ENCODE measurements around the gene ABCA9. TPM values are rescaled to one million over a fixed set of nuclear protein-coding genes. Genes with fewer than 3 reads are reported as not detected.
"Not testable (repeated sequence)": the region's sequence is repeated elsewhere in the genome, so short reads cannot be mapped to it uniquely, and the experiment has no call there.

The ABCA9 gene
- polyA plus RNA-seq, 3 donors = 1.6 to 2.4 (median 1.9) TPM

- DNase-seq (ENCODE audit: low read depth in 3 of 3, low spot score in 2 of 3) = no peak
These were observed 17.5 kb downstream of the ABCA9 start for GRCh38 chr17:69043098-69043734.

- DNase-seq (ENCODE audit: low read depth in 3 of 3, low spot score in 2 of 3) = no peak
These were observed 18.4 kb downstream of the ABCA9 start for GRCh38 chr17:69042308-69042707.

DNA sequence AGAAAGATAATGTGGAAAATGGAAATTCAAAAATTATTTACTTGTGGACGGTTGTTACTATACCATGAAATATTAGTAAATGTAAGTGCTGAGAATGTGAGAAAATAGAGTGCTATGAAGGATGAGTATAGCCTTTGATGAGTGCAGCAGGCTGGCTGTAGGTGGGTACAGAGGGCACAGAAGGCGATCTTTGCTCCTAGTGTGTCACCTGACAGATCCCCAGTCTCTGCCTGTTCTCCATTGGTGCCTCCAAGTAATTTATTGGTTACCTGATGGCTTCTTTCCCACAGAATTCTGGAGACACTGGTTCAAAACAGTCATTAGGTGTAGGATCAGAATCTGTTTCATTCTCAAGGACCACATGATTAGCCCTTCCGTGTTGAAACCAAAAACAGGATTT lies 28.9 kb downstream of the ABCA9 start:
- DNase-seq (ENCODE audit: low read depth in 3 of 3, low spot score in 2 of 3) = no peak

GRCh38 chr17:69030169-69030568 lies 30.6 kb downstream of the ABCA9 start:
- no peak for DNase-seq (ENCODE audit: low read depth in 3 of 3, low spot score in 2 of 3)

DNA sequence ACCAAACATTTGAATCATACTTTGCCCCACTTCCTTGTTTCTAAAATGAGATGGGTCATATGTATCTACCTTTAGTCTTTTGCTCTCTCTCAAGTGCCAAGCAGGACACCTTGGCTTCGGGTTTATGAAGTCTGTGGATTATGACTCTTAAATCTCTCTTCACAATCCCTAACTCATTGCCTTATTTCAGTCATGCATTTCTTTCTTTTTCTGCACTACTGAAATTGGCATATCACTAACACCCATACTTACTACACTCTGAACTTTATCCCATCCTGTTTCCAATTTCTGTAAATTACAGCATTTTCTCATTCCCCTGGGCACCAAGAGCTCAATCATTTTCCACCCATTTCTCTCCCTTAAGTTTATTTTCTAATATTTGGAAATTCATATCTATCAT lies 42.0 kb downstream of the ABCA9 start:
- DNase-seq (ENCODE audit: low read depth in 3 of 3, low spot score in 2 of 3) = no peak

DNA sequence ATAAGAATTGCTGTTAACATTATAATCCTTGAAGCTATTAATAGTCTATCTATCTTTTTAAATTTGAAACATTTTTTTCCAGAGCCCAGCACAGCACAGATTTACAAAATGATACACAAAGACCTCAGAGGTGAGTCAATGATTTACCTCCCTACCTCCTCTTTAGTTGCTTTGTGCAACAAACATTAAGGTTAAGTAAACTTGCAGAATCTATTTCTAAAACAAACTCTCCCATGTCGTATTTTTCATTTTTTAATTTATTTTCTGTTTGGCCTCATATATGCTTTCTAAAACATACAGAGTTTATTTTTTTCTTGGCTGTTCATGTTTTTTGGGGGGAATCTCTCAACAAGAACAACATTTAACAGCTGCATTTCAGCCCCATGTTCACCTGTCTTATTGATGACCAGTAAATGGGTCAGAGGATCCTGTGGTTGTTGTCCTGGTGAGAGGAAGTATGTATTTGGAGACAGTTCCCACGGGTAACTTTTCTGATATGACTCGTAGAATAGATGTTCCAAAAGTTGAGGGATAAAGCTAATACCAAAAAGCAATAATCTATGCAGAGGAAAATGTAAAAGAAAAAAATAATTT lies 42.6 kb downstream of the ABCA9 start:
- no peak for DNase-seq (ENCODE audit: low read depth in 3 of 3, low spot score in 2 of 3)

DNA sequence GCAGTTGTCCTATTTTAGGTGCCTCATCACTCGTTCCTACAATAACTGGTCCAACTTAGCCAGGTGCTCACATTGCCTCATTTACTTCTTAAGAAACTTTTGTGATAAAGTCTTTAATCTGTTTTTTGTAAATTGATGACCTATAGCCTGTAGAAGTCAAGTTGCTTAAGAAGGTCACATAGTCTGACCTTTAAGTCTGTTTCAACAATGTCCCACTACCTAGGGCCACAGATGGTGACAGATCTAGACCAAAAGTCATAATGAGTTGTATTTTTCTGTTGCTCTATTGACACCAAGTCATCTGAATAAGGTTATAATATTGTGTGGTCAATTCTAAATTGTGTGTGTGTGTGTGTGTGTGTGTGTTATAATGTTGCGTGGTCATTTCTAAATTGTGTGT lies 45.1 kb downstream of the ABCA9 start:
- DNase-seq (ENCODE audit: low read depth in 3 of 3, low spot score in 2 of 3) = no peak

DNA sequence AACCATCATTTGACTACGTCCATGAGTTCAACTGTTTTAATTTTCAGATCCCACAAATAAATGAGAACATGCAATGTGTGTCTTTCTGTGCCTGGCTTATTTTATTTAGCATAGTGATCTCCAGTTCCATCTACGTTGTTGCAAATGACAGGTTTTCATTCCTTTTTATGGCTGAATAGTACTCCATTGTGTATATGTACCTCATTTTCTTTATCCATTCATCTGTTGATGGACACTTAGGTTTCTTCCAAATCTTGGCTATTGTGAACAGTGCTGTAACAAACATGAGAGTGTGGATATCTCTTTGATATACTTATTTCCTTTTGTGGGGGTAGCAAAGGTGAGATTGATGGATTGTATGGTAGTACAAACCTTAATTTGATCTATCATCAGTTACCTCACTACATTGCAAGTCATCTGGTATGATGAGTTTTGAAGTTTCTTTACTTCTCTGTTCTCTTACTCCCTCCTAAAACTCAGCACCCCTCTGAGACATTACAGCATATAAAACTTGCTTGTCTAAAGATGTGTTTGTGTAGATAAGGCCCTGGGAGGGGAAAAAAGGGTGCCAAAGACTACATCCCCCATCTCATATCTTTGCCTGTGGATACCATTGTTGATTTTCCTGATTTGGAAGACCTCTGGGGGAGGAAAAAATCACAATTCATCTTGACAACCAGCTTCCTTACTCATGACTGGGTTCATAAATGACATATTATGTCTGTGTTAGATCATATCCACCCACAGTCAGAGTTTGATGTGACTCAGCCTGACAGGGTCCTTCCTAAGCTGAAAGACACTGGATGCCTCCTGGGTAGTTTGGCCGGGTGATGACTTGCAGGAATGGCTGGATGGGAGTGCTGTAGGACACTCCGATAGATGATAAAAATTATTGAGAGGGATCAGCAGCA lies 47.6 kb downstream of the ABCA9 start:
- DNase-seq (ENCODE audit: low read depth in 3 of 3, low spot score in 2 of 3) = no peak

DNA sequence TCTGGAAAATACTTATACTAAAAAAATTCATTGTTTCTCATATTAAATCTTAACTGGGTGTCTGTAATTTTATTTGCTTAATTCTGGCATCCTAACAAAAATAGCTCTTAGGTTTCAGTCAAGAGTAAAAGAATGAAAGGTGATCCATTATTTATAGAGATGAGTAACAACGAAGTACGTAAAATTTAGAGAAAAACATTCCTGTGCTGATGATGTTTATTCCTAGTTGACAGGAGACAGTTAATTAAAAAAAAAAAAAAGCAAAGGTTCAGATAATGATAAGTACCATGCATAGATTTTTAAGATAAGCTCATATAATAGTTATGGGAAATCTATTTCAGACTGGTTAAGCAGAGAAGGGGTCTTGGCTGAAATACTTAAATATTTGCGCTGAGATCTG lies 50.8 kb downstream of the ABCA9 start:
- DNase-seq (ENCODE audit: low read depth in 3 of 3, low spot score in 2 of 3) = no peak

GRCh38 chr17:69004759-69005158 lies 56.0 kb downstream of the ABCA9 start:
- not testable (repeated sequence) for DNase-seq (ENCODE audit: low read depth in 3 of 3, low spot score in 2 of 3)

DNA sequence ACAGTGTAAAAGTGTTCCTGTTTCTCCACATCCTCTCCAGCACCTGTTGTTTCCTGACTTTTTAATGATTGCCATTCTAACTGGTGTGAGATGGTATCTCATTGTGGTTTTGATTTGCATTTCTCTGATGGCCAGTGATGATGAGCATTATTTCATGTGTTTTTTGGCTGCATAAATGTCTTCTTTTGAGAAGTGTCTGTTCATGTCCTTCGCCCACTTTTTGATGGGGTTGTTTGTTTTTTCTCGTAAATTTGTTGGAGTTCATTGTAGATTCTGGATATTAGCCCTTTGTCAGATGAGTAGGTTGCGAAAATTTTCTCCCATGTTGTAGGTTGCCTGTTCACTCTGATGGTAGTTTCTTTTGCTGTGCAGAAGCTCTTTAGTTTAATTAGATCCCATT lies 61.0 kb downstream of the ABCA9 start:
- DNase-seq (ENCODE audit: low read depth in 3 of 3, low spot score in 2 of 3) = not testable (repeated sequence)

DNA sequence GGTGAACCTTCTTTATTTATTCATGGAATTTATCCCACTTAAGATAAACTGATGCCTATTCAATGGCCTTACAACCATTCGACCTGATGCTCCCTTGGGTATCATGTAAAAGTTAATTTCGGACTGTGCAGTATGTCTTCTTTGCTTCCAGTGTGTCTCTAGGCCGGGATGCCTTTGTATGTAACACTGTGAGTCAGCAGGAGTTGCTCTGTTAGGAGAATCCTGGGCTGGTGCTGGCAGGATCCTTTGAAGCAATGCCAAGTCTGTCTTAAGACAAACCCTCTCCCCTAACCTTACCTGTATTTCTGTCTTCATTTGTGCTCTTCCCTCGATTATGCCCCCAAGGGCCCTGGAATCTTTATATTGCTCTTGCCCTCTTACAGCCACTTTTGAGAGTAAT lies 67.6 kb downstream of the ABCA9 start:
- no peak for DNase-seq (ENCODE audit: low read depth in 3 of 3, low spot score in 2 of 3)

GRCh38 chr17:68987966-68988365 lies 72.8 kb downstream of the ABCA9 start:
- DNase-seq (ENCODE audit: low read depth in 3 of 3, low spot score in 2 of 3) = no peak

- DNase-seq (ENCODE audit: low read depth in 3 of 3, low spot score in 2 of 3) = peak; percentile 31 to 40 (median 36)
These were observed 79.4 kb downstream of the ABCA9 start for GRCh38 chr17:68981288-68981687.

GRCh38 chr17:68973098-68973846 lies 87.5 kb downstream of the ABCA9 start:
- no peak for DNase-seq (ENCODE audit: low read depth in 3 of 3, low spot score in 2 of 3)

DNA sequence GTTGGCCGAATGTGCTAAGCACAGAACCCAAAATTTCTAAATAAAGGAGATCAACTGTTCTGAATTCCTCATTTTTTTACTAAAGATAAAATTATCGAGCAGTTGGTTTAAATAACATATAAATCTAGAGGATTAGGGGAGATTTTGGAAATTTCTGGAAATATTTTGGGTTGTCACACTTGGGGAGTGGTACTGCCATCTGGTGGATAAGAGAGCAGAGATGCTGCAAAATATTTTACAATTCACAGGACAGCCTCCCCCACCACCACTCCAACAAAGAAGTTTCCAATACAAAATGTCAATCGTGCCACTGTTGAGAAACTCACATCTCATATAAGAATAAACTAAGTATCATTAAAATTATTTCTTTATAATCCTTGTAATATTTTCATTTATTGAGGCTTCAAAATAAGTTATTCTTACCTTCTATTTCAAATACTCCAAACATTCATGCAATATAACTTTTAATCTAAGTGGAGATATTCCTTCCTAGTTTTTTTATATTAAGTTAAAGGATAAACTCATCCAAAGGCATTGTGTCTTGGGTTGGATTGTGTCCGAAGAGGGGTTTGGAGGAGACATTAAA lies 88.5 kb downstream of the ABCA9 start:
- DNase-seq (ENCODE audit: low read depth in 3 of 3, low spot score in 2 of 3) = no peak

- no peak for DNase-seq (ENCODE audit: low read depth in 3 of 3, low spot score in 2 of 3)
These were observed 91.6 kb downstream of the ABCA9 start for GRCh38 chr17:68969101-68969500.

GRCh38 chr17:68963958-68964357 lies 96.8 kb downstream of the ABCA9 start:
- no peak for DNase-seq (ENCODE audit: low read depth in 3 of 3, low spot score in 2 of 3)

DNA sequence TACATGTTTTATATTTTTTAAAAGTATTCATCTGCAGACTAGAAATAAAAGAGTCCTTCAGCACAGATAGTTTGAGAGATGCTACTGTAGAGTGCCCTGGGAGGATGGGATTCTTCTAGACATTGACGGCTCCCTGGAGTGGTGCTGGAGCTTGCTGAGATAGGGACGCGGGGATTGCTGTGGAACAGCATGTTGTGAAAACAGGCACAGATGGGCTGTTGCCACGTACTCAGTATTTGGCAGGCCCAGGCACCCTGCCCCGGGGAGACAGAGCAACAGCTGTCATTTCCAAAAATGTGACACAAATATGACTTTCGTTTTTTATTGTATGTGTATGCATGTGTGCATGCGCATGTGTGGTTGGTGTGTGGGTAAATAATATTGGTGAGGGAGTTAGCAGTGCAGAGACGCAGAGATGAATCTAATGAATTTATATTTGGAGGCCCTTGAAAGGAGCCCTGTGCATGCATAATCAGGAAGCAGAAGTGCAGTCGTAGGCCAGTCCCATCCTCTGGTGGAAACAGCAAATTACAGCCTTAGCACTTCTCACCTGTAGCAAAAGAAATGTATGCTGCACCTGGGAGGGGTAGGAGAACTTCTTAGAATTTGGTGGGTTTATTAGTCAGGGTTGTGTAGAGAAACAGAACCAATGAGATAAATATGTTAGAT lies 99.4 kb downstream of the ABCA9 start:
- no peak for DNase-seq (ENCODE audit: low read depth in 3 of 3, low spot score in 2 of 3)

DNA sequence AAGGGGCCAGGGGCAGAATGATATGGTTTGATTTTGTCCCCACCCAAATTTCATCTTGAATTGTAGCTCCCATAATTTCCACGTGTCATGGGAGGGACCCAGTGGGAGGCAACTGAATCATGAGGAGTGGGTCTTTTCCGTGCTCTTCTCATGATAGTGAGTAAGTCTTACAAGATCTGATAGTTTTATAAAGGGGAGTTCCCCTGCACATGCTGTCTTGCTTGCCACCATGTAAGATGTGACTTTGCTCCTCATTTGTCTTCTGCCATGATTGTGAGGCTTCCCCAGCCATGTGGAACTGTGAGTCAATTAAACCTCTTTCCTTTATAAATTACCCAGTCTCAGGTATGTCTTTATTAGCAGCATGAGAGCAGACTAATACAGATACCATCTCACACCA lies 101.6 kb downstream of the ABCA9 start:
- DNase-seq (ENCODE audit: low read depth in 3 of 3, low spot score in 2 of 3) = not testable (repeated sequence)

All from right renal cortex interstitium (tissue), 3 donors.